ENCODE data around the gene DLGAP4.

GRCh38 chr20:36390719-36391415, 84.7 kb downstream of the DLGAP4 start:
- TF ChIP-seq ZIK1 (CRISPR knock-in tag; IDR thresholded peaks at IDR 0.05; ENCODE audit: borderline replicate concordance, low read depth) (no peak), CTCF (CRISPR knock-in tag; IDR thresholded peaks at IDR 0.05) (no peak), ZNF136 (CRISPR knock-in tag; IDR thresholded peaks at IDR 0.05; ENCODE audit: low read depth) (no peak), PATZ1 (CRISPR knock-in tag; IDR thresholded peaks at IDR 0.05) (no peak), MYNN (CRISPR knock-in tag; IDR thresholded peaks at IDR 0.05; ENCODE audit: low read depth) (no peak), KAT7 (CRISPR knock-in tag; IDR thresholded peaks at IDR 0.05; ENCODE audit: borderline replicate concordance) (no peak), ZFP36L1 (CRISPR knock-in tag; IDR thresholded peaks at IDR 0.05) (no peak), EP300 (IDR thresholded peaks at IDR 0.05; ENCODE audit: low read depth in 2 of 2, low read length in 2 of 2) (no peak), EP300 (CRISPR knock-in tag; IDR thresholded peaks at IDR 0.05; ENCODE audit: borderline replicate concordance) (no peak), ATF2 (CRISPR knock-in tag; IDR thresholded peaks at IDR 0.05) (no peak), SNRNP70 (IDR thresholded peaks at IDR 0.05; ENCODE audit: low read depth, low read length) (no peak), SMC3 (IDR thresholded peaks at IDR 0.05; ENCODE audit: low read length) (no peak), MEIS2 (CRISPR knock-in tag; IDR thresholded peaks at IDR 0.05) (no peak)
- TF ChIP-seq, protein P1, sequence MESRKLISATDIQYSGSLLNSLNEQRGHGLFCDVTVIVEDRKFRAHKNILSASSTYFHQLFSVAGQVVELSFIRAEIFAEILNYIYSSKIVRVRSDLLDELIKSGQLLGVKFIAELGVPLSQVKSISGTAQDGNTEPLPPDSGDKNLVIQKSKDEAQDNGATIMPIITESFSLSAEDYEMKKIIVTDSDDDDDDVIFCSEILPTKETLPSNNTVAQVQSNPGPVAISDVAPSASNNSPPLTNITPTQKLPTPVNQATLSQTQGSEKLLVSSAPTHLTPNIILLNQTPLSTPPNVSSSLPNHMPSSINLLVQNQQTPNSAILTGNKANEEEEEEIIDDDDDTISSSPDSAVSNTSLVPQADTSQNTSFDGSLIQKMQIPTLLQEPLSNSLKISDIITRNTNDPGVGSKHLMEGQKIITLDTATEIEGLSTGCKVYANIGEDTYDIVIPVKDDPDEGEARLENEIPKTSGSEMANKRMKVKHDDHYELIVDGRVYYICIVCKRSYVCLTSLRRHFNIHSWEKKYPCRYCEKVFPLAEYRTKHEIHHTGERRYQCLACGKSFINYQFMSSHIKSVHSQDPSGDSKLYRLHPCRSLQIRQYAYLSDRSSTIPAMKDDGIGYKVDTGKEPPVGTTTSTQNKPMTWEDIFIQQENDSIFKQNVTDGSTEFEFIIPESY (CRISPR knock-in tag; IDR thresholded peaks at IDR 0.05) = no peak

All from HepG2 (cell line).